Ovary (tissue), 3 donors: ENCODE results near the gene PTPRA.

Experiments
- CTCF ChIP-seq, 3 donors: fragments of 450-650 bp in 2 of 3; fragments of 200-600 bp in 1 of 3; IDR thresholded peaks; one replicate each; pipeline versions ENCODE4 v1.5.1 to v1.8.0; 2016 to 2022; ENCODE audit warnings: antibody characterized with exemption in 3 of 3, mild to moderate bottlenecking in 1 of 3
- EP300 ChIP-seq: sonication (generic); formaldehyde crosslinking; IDR thresholded peaks from one replicate; pipeline ENCODE4 v1.6.1; 2017; ENCODE audit warnings: antibody characterized with exemption
- POLR2A ChIP-seq: fragments of 450-650 bp; IDR thresholded peaks from one replicate; pipeline ENCODE4 v1.6.1; 2017; ENCODE audit warnings: antibody characterized with exemption, mild to moderate bottlenecking, moderate library complexity
- donor health status: DM: no; HTN: no; CAD: no.

DNA sequence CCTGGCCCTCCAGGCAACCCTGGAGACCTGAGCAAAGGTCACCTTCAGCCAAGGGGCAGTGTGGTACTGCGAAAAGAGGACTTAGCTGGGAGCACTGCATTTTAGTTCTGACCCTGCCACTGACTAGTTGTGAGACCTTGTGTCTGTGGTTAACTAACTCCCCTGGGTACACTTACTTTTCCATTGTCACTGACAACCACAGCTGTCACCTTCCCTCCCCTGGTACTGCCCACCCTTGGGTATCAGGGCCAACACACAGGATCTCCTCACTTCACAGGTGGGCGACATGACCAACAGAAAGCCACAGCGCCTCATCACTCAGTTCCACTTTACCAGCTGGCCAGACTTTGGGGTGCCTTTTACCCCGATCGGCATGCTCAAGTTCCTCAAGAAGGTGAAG, 148.5 kb downstream of the PTPRA start:
- TF ChIP-seq CTCF (IDR thresholded peaks at IDR 0.05) (no peak), EP300 (no peak), POLR2A (no peak)
